Pons (tissue), 1 donor: ENCODE results near the gene P3H3.
A peak's percentile ranks its signal among the peaks of the same experiment; 100 is the strongest.

Experiments used
- DNase-seq: peaks from one replicate; pipeline ENCODE4 v3.0.0-alpha.2; 2016; ENCODE audit warnings: low spot score

The P3H3 gene

DNA sequence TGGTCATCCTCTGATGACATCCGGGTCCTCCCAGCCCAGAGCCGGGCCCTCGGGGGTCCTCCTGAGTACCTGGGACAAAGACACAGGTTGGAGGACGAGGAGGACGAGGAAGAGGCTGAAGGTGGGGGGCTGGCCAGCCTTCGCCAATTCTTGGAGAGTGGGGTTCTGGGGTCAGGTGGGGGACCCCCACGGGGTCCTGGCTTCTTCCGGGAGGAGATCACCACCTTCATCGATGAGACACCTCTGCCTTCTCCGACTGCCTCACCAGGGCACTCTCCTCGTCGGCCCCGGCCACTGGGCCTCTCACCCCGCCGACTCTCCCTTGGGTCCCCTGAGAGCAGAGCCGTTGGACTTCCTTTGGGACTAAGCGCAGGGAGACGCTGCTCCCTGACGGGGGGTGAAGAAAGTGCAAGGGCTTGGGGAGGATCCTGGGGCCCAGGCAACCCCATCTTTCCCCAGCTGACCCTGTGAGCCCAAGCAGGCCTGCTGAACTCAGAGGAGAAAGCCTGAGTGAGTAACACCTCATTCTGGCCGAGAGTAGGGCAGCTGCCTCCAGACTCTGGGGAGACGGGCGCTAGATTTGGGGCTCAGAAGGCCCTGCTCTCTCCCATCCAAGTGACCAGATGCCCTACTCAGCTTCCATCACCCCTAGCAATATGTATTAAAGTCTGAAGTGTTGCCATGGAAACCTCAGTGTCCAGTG, 1.3 kb upstream of the P3H3 start:
- DNase-seq, result no peak

DNA sequence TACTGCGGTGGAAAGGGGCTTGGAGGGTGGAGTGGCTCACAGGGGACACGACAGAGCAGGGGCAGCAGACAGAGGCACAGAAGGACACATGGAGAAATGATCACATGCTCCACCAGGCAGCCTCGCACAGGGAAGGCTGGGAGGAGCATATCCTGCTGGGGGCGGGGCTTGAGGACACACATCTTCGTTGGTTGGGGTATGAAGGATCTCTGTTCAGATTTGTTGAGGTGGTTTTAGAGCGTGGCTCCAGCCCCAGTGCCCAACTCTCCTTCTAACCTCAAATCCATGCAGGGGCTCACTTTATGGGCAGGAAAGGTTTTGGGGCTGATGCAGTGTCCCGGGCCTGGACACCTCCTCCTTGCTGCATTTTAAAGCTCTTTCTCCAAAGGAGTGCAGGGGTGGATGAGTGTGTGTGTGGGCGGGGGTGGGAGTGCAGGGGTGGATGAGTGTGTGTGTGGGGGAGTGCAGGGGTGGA, 733 bp upstream of the P3H3 start:
- DNase-seq, result peak; percentile 63

DNA sequence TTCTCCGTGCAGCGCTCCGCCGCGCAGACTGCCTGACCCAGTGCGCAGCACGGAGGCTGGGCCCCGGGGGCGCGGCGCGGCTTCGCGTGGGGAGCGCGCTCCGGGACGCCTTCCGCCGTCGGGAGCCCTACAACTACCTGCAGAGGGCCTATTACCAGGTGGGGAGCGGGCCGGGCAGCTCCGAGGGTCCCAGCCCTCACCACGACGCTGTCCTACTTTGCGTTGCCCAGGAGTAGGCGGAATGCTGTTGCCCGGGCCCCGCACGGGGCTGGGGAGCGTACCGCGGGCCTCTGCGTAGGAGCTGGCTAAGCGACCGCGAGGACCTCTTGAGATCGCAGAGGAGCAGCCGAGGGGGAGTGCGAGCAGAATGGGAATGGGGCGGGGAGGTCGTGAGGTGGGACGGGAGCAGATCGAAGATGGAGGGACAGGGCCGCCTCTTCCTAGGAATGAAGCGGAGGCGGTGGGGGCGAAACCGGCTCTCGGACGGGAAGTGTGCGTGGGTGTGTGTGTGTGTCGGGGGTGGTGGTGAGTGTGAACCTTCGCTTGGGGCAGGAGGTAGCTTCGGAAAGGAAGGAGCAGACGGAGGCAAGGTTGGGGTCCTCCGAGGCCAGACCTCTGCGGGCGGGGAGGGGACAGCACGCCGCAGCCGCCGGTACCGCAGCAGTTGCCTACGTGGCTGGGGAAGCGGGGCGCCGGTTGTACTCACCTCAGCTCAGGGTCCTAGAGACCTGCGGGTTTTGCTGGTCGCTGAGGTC, 751 bp downstream of the P3H3 start:
- no peak for DNase-seq

DNA sequence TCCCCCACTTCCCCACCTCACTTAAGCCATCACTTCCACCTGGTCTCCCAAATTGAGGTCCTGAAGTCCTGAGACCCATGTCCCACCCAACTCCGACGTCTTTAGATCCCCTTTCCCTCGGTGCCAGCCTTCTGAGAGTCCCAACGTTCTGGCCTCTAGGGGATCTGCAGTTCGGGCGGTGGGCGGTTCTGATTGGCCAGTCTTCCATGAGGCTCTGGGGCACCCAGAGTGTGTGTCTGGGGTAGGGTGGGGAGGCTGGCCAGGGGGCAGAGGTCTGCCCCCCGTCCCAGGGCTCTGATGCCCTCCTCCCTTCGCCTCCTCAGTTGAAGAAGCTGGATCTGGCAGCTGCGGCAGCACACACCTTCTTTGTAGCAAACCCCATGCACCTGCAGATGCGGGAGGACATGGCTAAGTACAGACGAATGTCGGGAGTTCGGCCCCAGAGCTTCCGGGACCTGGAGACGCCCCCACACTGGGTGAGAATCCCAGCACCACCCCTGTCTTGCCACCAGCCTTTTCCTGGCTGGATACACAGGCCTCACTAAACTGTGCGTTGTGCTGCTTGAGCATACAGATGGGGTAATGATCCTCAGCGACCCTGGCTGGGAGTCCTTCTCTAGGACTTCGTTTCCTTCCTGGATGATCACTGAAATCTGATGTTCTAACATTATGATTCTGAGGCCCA, 1.5 kb downstream of the P3H3 start:
- DNase-seq, result no peak

DNA sequence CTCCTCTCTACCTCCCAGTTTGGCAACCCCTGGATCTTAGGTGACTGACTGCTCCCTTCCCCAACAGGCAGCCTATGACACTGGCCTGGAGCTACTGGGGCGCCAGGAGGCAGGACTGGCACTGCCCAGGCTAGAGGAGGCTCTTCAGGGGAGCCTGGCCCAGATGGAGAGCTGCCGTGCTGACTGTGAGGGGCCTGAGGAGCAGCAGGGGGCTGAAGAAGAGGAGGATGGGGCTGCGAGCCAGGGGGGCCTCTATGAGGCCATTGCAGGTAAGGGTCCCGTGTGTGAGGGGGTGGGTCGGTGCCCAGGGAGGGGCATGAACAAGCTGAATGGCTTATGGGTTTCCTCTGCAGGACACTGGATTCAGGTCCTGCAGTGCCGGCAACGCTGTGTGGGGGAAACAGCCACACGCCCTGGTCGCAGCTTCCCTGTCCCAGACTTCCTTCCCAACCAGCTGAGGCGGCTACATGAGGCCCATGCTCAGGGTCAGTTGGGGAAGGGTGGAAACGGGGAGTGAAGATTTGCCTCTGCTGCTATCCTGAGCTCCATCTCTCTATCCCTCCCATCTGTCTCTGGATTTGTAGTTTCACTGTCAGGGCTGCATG, 2.2 kb downstream of the P3H3 start:
- no peak for DNase-seq

DNA sequence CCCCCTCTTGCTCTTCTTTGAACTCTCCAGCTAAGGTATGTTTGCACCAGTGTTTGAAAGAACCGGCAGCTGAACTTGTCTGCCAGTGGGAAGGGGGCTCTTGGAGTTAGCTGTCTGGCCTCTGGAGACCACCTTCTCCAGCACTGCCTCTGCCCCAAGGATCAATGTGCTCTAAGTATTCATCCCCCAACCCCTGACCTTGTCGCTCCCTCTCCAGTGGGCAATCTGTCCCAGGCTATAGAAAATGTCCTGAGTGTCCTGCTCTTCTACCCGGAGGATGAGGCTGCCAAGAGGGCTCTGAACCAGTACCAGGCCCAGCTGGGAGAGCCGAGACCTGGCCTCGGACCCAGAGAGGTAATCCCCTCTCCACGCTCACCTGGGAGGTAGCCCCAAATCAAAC, 2.8 kb downstream of the P3H3 start:
- no peak for DNase-seq

DNA sequence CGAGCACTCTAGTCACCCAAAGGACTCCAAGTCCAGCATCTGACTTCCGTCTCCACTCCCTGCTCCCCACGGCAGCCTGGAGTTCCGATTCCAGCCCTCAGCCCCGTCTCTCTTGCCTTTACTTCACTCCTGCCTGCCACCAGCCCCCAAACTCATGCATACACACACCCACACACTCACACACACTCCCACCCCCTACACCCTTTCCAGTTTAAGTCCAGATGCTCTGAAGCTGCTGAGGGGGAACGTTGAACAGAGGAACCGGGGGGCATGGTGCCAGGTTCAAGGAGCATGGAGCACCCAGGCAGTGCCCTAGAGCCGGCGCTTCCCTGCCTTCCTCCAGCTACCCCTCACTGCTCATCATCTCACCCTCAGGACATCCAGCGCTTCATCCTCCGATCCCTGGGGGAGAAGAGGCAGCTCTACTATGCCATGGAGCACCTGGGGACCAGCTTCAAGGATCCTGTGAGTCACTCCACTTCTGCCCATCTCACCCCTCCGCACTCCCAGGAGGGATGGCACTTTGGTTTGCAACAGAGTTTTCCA, 3.3 kb downstream of the P3H3 start:
- DNase-seq, result no peak

DNA sequence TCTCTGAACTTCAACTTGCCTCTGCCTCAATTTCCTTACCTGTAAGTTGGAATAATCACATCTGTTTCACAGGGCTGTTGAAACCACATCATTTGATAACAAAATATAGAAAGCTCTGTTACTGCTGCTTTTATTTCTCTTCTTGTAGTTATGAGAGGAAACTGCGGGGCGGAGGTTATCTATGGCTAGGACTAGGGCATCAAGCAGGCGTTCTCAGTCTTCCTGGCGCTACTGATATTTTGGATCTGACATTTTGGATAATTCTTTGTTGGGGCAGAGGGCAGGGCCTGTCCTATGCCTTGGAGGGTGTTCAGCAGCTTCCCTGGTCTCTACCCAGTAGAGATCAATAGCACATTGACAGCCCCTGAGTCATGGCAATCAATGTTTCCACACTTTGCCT, 3.9 kb downstream of the P3H3 start:
- no peak for DNase-seq

DNA sequence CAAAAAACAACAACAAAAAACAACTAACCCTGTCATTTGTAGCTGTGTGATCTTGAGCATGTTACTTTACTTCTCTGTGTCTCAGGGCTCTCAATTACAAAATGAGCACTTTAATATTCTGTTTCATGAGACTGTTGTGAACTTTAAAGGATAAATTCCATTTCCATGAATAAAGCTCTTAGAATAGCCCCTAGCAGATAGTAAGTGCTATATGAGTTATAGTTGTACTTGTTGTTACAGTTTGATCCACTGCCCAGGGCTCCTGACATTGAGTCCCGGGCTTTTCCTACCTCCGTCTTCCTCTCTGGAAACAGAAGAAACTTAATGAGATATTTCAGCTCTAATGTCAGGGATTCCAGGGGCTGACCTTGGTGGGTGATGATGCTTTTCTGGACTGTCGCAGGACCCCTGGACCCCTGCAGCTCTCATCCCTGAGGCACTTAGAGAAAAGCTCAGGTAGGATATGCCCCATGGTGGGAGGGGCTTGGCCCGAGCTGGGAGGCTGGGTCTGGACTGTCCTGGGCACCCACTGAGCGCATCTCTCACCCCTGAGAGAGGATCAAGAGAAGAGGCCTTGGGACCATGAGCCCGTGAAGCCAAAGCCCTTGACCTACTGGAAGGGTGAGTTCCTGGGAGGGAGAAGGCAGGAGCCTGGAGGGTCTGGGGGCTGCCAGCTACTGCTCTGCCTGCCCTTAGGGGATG, 5.1 kb downstream of the P3H3 start:
- DNase-seq, result no peak

DNA sequence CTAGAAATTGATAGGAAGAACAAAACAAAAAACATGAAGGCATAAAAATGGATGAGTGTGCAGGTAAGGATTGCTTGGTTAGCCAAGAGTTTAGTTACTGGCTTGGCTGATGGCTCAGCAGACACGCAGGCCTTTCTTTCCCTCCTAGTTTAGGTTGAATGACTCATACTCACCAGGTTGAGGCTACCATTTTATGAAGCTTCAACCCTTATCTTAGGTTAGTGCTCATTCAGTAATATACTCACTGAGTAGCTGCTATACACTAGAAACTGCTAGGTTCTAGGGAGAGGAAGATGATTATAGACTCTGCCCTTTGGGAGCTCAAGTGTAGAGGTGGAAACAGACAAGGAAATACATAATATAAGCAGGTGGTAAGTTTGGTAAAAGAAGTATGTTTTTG, 6.0 kb downstream of the P3H3 start:
- no peak for DNase-seq

DNA sequence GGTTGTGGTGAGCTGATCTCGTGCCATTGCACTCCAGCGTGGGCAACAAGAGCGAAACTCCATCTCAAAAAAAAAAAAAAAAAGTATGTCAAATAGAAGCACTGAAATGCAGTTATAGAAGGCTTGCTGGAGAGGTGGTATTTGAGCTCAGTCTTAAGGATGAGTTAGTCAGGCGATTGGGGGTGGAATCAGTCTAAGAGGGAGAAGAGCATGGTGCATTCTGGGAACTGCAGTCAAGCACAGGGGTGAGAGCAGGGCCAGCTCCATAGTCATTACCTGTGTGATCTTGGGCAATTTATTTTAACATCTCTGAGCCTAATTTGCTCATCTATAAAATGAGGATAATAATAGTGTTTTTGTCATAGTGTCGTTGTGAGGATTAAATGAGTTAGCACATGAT, 6.7 kb downstream of the P3H3 start:
- DNase-seq, result no peak

DNA sequence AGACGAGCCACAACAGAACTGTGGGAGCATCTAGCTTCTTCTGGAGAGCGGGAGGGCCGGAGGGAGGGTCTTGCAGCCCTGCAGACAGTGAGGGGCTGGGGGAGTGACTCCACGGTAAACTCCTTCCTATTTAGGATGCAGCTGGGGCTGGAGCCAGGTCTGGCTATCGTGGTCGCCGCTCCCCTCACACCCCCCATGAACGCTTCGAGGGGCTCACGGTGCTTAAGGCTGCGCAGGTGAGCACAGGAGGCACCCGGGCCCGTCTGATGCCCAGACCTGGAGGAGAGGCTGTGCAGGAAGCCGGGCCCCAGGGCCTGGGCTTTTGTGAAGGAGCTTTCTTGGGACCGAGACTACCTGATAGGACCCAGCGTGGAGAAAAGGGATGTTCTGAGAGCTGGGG, 8.6 kb downstream of the P3H3 start:
- no peak for DNase-seq

DNA sequence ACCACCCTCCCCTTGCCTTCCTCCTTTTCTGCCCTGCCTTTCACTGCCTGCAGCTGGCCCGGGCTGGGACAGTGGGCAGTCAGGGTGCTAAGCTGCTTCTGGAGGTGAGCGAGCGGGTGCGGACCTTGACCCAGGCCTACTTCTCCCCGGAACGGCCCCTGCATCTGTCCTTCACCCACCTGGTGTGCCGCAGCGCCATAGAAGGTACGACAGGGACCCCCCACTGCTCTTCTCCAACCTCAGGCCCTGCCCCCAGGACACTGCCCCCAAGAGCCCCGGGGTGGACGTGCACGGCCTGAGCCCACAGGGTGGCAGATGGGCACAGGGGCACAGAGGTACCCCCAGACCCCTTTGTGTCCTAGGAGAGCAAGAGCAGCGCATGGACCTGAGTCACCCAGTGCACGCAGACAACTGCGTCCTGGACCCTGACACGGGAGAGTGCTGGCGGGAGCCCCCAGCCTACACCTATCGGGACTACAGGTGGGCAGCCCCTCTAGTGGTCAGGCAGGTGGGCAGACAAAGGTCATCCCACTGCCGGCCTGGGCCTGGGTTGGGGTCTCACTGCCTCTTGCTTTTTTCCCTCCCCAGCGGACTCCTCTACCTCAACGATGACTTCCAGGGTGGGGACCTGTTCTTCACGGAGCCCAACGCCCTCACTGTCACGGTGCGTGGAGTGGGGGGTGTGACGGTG, 9.3 kb downstream of the P3H3 start:
- no peak for DNase-seq

DNA sequence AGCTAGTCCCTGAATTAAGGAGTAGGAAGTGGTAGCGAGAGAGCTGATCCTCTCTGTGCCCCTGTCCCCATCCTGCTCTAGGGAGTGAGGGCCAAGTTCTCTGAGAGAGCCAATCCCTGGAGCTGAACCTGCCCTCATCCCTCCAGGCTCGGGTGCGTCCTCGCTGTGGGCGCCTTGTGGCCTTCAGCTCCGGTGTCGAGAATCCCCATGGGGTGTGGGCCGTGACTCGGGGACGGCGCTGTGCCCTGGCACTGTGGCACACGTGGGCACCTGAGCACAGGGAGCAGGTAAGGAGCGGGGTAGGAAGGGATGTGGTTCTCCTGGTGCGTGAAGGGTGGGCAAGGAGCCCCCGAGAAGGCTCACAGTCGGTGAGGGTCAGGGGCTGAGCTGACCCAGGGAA, 10.6 kb downstream of the P3H3 start:
- no peak for DNase-seq

DNA sequence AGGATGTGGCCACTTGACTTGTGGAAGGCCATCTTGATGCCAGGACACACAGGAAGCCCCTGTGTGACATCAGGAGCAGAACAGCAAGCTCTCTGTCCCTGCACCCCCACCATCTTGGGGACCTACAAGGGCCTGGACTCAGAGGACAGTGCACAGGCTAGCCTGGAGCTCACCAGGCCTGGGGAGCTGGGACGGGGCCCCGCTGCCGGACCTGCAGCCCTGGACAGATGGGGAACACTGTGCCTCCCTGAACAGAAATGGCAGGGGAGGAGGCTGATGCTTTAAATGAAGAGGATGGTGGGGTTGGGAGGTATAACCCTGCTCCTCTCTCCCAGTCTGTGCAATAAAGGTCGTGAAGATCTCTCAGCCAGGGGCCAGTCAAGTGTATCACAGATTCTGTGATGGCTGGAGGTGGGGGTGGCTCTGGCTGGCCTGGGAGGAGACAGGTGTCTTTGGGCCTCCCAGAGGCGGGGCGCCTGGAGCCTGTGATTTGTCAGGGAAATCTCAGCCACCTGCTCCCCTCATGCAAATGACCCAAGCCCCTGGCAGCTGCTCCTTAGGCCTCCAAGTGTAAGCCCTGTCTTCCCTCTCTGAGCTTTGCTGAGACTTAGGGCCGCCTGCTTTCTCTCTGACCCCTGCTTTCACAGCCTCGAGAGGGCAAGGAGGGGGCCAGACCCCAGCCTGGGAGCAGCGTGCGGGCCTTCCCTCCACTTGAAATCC, 11.4 kb downstream of the P3H3 start:
- DNase-seq, result no peak

DNA sequence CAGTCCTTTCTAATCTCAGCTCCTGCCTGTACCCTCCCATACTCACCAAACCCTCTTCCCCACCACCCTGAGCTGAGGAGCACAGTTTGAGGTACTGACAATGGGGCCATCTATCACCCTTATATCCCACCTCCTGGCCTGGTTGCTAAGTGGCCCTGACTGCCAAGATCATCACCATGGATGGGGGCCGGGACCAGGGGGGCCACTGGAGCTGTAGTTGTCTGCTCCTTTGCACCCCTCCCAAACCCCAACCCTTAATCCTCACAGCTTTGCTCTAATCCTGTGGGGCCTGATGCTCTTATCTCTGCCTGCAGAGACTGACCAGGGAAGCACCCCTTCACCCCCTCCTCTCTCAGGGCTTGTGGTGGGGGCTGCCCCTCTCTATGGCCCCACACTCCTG, 12.1 kb downstream of the P3H3 start:
- no peak for DNase-seq

DNA sequence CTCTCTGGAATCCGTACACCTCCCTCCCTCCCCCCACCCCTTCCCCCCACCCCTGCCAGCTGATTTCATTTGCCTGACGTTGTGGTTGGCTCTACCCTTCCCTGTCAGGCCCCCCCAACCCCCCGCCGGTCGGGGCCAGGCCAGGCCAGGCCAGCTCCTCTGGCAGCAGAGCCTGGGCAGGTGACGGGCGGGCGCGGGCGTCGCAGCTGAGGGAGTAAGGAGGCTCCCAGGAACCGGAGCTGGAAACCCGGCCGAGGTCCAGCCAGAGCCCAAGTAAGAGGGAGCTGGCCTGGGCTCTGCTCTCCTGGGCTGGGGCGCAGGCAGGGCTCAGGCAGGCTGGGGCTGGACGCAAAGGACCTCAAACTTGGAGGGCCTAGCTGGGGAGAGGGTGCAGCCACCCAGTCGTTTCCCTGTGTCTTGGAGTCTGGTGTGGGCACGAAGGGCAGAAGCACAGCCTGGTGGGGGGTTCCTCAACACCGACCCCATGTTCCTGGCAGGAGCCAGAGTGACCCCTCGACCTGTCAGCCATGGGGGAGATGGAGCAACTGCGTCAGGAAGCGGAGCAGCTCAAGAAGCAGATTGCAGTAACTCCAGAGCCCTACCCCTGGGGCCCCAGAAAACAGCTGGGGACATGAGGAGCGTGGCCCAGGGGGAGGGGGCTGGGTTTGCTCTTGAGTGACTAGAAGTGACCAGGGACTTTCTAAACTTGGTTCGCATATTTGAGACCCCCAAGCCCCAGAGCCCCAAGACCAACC, 12.7 kb downstream of the P3H3 start, which contains the start of gene GNB3:
TSS of gene GNB3 (plus strand) at position 165 of the 755 bp plus-strand sequence. CDS start at position 528, 363 bp downstream.
- no peak for DNase-seq

DNA sequence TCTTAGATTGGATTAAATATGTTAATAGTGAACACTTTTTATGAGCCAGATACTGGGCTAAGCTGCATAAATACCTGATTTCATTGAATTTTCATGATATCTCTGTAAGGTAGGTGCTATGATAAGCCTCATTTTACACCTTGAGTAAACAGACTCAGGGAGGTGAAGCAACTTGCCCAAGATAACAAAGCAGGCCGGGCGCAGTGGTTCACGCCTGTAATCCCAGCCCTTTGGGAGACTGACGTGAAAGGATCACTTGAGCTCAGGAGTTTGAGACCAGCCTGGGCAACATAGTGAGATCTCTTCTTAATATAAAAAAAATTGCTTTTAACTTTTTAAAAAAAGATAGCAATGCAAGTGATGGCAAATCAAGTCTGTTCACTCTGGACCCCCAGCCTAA, 13.9 kb downstream of the P3H3 start:
- no peak for DNase-seq

DNA sequence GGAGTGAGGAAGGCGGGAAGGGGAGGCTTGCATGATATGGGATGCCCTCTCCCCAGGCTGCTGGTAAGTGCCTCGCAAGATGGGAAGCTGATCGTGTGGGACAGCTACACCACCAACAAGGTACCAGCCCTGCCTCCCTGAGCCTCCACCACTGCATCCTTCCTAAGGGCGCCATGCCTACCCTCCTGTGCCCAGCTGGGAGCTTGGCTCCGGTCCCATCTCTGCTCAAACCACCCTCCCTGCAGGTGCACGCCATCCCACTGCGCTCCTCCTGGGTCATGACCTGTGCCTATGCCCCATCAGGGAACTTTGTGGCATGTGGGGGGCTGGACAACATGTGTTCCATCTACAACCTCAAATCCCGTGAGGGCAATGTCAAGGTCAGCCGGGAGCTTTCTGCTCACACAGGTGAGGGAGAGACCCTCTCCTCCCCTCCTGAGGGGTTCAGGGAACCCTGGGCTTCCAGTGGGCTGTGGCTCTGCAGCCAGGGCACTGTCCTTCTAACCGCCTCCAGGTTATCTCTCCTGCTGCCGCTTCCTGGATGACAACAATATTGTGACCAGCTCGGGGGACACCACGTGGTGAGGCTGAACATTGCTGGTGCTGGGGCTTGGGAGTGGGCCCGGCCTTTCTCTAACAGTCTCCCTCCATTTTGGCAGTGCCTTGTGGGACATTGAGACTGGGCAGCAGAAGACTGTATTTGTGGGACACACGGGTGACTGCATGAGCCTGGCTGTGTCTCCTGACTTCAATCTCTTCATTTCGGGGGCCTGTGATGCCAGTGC, 15.1 kb downstream of the P3H3 start:
- no peak for DNase-seq
